HG03159 (cell line): ENCODE results near the gene C17orf100.

Experiments
- ATAC-seq: cut with Tn5 transposase; IDR thresholded peaks from one replicate; pipeline ENCODE4 v1.9.1; 2021; ENCODE audit warnings: mild to moderate bottlenecking, moderate library complexity; ENCODE audit not compliant: unreplicated experiment

Gene C17orf100

GRCh38 chr17:6651354-6651918 lies at the start of gene C17orf100, which contains the start of gene MED31:
Gene C17orf100 (plus strand): TSS chr17:6651762. CDS start chr17:6651914, 152 bp downstream.
Gene MED31 (minus strand): TSS chr17:6651605. CDS start chr17:6651528, 77 bp downstream.
- peak; percentile 89 for ATAC-seq

DNA sequence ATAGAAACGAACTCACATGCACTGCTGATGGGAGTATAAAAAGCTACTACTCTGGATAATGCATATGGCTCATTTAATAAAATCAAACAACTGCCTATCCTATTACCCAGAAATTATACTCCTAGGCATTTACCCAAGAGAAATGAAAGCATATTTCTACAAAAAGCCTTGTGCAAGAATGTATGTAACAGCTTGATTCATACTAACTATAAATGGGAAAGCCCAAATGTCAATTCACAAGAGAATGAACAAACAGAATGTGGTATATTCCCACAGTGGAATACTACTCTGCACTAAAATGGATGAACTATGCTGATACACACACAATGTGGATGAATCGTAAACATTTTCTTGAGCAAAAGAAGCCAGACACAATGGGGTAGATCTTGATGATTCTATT lies 49.4 kb upstream of the C17orf100 start:
- no peak for ATAC-seq

DNA sequence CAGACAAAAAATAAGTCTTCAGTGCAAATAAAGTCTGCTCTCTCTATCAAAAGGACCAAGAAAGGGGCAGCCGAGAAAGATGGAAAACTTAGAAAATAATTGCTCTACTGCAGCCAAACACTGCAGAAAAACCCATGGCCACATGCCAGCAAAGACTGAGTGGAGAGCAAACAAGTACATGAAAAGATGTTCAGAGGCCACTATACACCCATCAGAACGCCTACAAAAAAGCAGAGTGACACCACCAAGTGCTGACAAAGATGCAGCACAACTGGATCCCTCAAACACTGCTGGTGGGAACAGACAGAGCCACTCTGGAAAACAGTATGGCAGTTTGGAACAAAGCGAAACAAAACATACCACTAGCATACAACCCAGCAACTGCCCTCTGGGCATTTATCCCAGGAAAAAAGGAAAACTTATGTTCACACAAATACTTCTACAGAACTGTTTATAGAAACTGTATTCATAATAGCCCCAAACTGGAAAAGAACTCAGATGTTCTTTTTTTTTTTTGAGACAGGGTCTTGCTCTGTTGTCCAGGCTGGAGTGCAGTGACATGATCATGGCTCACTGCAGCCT lies 47.7 kb upstream of the C17orf100 start:
- no peak for ATAC-seq

- no peak for ATAC-seq
Measured at GRCh38 chr17:6605142-6605541, 46.4 kb upstream of the C17orf100 start.

- ATAC-seq, result no peak
Measured at GRCh38 chr17:6608321-6608720, 43.2 kb upstream of the C17orf100 start.

DNA sequence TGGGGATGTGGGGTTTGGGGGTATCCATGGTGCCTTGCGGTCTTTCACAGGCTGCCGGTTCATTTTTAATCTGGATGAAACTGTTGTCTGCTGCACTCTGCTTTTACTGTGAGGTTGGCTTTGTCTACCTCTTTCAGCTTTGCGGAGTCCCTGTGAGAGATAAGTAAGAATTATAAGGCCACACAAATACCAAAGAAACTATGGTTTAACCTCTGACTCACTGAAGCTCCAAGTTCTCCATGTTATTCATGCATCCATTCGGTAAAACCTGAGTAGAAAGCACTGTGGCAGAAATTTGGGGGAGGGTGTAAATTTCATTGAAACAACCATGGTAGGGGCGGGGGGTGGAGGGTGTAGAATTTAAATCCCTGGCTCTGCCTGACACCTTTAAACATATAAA lies 41.6 kb upstream of the C17orf100 start:
- no peak for ATAC-seq

DNA sequence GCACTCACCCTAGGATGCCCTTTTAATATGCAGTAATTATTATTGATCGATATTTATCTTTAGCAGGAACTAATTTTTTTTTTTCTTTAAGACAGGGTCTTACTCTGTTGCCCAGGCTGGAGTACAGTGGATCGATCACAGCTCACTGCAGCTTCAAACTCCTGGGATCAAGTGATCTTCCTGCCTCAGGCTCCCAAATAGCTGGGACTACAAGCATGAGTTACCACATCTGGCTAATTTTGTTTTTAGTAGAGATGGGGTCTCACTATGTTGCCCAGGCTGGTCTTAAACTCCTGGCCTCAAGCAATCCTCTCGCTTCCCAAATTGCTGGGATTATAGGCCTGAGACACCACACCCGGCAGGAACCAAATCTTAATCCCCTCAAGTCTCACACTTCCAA lies 40.3 kb upstream of the C17orf100 start:
- no peak for ATAC-seq

GRCh38 chr17:6623941-6624340 lies 27.6 kb upstream of the C17orf100 start:
- ATAC-seq, result no peak

DNA sequence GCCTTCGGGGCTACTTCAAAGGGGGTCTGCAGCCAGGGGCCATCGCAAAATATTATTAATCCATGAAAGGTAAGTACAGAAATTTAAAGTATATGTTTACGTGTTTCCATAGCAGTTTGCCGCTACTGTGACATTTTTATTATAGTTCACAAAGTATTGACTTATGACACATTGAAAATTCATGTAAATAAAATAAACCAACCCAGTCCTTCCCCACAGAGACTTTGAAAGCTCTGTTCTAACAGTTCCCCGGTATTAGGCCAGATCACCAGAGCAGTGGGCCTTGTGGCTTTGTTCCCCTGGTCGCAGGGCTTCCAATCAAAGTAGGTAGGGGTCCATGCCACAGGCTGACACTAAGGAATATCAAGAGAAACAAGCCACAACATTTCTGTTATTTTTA lies 24.9 kb upstream of the C17orf100 start:
- ATAC-seq, result no peak

GRCh38 chr17:6627019-6627418 lies 24.5 kb upstream of the C17orf100 start:
- ATAC-seq, result no peak

GRCh38 chr17:6630390-6630789 lies 21.2 kb upstream of the C17orf100 start:
- ATAC-seq, result no peak

- ATAC-seq, result no peak
Measured at GRCh38 chr17:6632530-6632929, 19.0 kb upstream of the C17orf100 start.

- no peak for ATAC-seq
Measured at GRCh38 chr17:6633263-6633662, 18.3 kb upstream of the C17orf100 start.

- no peak for ATAC-seq
Measured at GRCh38 chr17:6636105-6636504, 15.5 kb upstream of the C17orf100 start.

DNA sequence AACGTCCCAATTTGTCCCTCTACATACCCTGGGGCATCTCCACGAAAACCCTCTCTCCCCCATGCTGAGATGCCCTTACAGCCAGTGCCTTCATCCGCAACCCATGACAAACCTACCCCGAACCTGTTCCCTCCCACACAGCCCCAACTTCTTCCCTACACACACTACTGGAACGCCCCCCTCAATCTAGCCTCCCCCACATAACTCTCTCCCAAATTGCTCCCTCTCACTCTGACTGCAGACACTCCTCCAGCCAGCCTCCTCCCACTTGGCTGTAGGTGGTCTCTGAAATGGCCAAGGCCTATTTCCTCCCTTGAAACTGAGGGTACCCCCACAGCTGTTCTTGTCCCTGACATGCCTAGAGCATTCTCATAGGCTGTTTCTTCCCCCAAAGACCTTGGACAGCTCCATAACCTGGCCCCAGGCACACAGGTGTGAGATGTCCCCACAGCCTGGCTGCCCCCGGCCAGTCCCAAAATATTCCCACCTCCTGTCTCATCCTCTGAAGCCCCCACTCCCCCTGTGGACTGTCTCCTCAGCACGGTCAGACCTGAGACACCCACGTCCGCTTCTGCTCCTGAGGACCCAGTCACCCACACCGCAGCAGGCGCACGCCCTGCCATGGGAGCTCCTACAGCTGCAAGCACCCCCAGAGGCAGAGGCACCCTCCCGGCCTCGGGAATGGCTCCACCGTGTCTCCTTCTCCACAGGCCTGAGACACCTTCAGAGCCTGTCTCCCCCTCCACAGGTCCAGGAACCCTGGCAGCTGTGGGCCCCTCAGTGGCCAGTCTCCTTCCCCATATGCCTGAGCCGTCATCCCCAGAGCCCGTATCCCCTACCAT lies 14.7 kb upstream of the C17orf100 start:
- ATAC-seq, result no peak

- no peak for ATAC-seq
Measured at GRCh38 chr17:6637458-6637840, 14.1 kb upstream of the C17orf100 start.

- no peak for ATAC-seq
Measured at GRCh38 chr17:6638046-6638908, 13.3 kb upstream of the C17orf100 start.

DNA sequence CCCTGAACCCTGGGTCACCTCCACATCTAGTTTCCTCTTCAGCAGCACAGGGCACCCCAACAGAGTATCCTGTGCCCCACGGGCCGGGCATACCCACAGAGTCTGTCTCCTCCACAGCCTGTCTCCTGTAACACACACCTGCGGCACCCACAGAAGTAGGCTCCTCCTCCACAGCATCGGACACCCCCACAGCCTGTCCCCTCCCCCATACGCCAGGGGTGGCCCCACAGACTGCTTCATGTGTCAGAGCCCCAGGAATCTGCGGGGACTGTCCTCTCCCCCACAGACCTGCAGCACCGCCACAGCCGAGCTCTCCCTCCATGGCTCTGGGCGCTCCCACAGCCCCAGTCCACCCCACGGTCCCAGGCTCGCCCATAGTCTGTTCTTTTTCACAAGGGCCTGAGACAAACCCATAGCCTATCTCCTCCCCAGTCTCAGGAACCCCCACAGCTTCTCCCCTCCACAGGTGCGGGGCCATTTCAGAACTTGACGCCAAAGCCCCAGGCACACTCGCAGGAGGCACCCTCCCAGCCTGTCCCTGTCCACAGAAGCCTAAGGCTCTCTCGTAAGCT lies 12.5 kb upstream of the C17orf100 start:
- no peak for ATAC-seq

- no peak for ATAC-seq
Measured at GRCh38 chr17:6639586-6640535, 11.7 kb upstream of the C17orf100 start.
